Subcutaneous adipose tissue (tissue), 4 donors: ENCODE data around the gene CEP164. TPM values are rescaled to one million over a fixed set of nuclear protein-coding genes. Genes with fewer than 3 reads are reported as not detected.

Source experiments
- CTCF ChIP-seq: fragments of 450-650 bp; IDR thresholded peaks from one replicate; pipeline ENCODE4 v1.5.1; 2016; ENCODE audit warnings: low read depth, mild to moderate bottlenecking, control low read depth, antibody characterized with exemption, moderate library complexity
- total RNA-seq, 4 donors: library from RNA; depleted of rRNA; stranded (reverse); fragments of >200 nt; gene quantifications; one replicate each; pipeline ENCODE4 v1.1.0, GENCODE V29; 2016

The CEP164 gene
- total RNA-seq, 4 donors from 2014 or later = 10.9 to 17.6 (median 14.6) TPM

DNA sequence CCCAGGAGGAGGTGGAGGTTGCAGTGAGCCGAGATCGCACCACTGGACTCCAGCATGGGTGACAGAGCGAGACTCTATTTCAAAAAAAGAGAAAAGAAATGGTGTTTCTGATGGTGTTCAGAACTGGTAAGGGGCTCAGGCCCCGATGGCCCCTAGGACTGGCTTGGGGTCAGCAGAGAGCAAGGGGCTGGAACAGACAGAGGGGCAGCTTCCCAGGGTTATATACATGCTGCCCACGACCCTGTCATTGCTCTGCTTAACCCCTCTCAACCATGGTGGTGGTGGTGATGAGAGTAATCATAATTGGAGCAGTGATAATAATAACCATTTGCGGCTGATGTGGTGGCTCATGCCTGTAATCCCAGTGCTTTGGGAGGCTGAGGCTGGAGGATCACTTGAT lies 79.4 kb downstream of the CEP164 start:
- no peak for TF ChIP-seq CTCF

- no peak for TF ChIP-seq CTCF
These were observed 80.7 kb downstream of the CEP164 start for GRCh38 chr11:117408356-117408755.

DNA sequence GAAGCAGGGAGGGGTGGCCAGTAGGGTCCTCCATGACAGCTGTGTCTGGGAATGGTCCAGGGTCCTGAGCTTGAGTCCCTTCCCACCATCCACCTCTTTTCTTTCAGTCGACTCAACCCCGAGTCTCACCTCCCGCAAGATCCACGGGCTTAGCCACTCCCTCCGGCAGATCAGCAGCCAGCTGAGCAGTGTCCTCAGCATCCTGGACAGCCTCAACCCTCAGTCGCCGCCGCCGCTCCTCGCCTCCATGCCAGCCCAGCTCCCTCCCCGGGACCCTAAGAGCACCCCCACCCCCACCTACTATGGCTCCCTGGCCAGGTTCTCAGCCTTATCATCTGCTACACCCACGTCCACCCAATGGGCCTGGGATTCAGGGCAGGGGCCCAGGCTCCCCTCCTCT lies 81.9 kb downstream of the CEP164 start:
- no peak for TF ChIP-seq CTCF

- TF ChIP-seq CTCF = no peak
These were observed 82.6 kb downstream of the CEP164 start for GRCh38 chr11:117410238-117410637.

DNA sequence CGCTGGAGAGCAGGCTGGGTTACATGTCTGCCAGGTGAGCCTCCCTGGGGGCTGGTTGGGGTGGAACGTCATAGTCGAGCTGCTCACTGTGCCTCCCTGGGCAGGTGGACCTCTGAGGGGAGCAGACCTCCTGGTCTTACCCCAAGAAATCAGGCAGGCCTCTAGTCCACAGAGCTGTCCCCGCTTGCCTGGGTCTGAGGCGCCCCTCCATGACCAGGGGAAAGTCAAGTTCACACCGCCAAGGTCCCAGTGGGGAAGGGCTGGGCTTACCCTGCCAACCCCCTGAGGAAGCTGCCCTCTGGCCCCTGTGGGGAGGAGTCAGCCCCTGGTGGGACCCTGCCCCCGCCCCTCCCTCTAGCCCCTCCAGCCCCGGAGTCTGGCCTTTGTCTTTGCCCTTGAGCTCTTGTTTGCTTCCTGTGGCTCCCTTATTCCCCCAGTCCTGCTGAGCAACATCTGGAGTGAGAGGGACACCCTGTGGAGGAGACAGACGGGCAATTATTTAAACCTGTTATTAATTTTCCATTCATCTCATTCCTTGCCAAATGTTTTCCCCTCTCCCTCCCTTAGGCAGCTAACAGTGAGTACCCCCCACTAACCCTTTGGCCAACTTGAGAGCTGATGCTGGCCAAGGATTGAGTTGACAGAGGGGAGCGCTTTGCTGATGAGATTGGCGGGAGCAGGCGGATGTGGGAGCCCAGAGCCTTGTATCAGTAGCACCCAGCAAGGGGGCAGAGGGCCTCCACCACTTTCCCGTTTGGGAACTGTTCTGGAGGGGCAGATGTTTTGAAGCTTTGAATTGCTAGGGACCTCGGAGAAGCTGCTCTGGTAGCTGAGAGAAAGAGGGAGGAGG lies 83.4 kb downstream of the CEP164 start:
- TF ChIP-seq CTCF = no peak

- no peak for TF ChIP-seq CTCF
These were observed 84.1 kb downstream of the CEP164 start for GRCh38 chr11:117411736-117412135.

- no peak for TF ChIP-seq CTCF
These were observed 84.5 kb downstream of the CEP164 start for GRCh38 chr11:117412176-117412575.
